Liver (tissue), 3 donors: Measurements from ENCODE around the gene POU6F2.

Source experiments
- CTCF ChIP-seq: fragments of 150-350 bp; IDR thresholded peaks from 2 replicates; pipeline ENCODE4 v1.5.1; 2017; ENCODE audit warnings: improper control_type of control experiment, low read depth, low read length; ENCODE audit not compliant: missing input control
- EGR1 ChIP-seq, 2 donors: IDR thresholded peaks; 2 replicates each; pipeline ENCODE4 v1.6.1; 2016 to 2018; ENCODE audit warnings: antibody characterized with exemption in 2 of 2, low read depth in 2 of 2
- FOXA1 ChIP-seq: IDR thresholded peaks from 2 replicates; pipeline ENCODE4 v1.6.1; 2016; ENCODE audit warnings: antibody characterized with exemption
- GABPA ChIP-seq, 2 donors: IDR thresholded peaks in 1 of 2; conservative IDR thresholded peaks in 1 of 2; 2 replicates each; pipeline ENCODE4 v1.6.1; 2016; ENCODE audit warnings: antibody characterized with exemption in 2 of 2, mild to moderate bottlenecking in 1 of 2, moderate library complexity in 1 of 2
- RAD21 ChIP-seq, 2 donors: IDR thresholded peaks; 2 replicates each; pipeline ENCODE4 v1.6.1; 2016; ENCODE audit warnings: antibody characterized with exemption in 2 of 2, mild to moderate bottlenecking in 2 of 2
- RXRA ChIP-seq, 2 donors: IDR thresholded peaks; 2 replicates each; pipeline ENCODE4 v1.6.1; 2017 to 2018; ENCODE audit warnings: antibody characterized with exemption in 2 of 2, mild to moderate bottlenecking in 1 of 2
- SP1 ChIP-seq: IDR thresholded peaks from 2 replicates; pipeline ENCODE4 v1.6.1; 2018; ENCODE audit warnings: antibody characterized with exemption, mild to moderate bottlenecking
- TAF1 ChIP-seq: conservative IDR thresholded peaks from 2 replicates; pipeline ENCODE4 v1.6.1; 2016; ENCODE audit warnings: antibody characterized with exemption, mild to moderate bottlenecking
- YY1 ChIP-seq: IDR thresholded peaks from 2 replicates; pipeline ENCODE4 v1.6.1; 2016; ENCODE audit warnings: antibody characterized with exemption, mild to moderate bottlenecking
- ZBTB33 ChIP-seq: IDR thresholded peaks from 2 replicates; pipeline ENCODE4 v1.6.1; 2016; ENCODE audit warnings: antibody characterized with exemption
- TF ChIP-seq, protein P1 (sequence below): IDR thresholded peaks from 2 replicates; pipeline ENCODE4 v1.6.1; 2016; ENCODE audit warnings: antibody characterized with exemption
- TF ChIP-seq, protein P2 (sequence below): IDR thresholded peaks from 2 replicates; pipeline ENCODE4 v1.6.1; 2016; ENCODE audit warnings: antibody characterized with exemption
- donor health status: healthy.
- donor health status: healthy.

GRCh38 chr7:39349452-39350123 is 371.9 kb downstream of the POU6F2 start:
- no peak for TF ChIP-seq EGR1 (IDR thresholded peaks at IDR 0.05; ENCODE audit: low read depth in 2 of 2)
- no peak for TF ChIP-seq CTCF
- no peak for TF ChIP-seq FOXA1
- TF ChIP-seq, protein P1, sequence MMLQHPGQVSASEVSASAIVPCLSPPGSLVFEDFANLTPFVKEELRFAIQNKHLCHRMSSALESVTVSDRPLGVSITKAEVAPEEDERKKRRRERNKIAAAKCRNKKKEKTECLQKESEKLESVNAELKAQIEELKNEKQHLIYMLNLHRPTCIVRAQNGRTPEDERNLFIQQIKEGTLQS: no peak
- no peak for TF ChIP-seq YY1
- no peak for TF ChIP-seq TAF1
- TF ChIP-seq RAD21 (IDR thresholded peaks at IDR 0.05): no peak
- TF ChIP-seq, protein P2, sequence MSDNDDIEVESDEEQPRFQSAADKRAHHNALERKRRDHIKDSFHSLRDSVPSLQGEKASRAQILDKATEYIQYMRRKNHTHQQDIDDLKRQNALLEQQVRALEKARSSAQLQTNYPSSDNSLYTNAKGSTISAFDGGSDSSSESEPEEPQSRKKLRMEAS: no peak
- TF ChIP-seq ZBTB33: no peak
- TF ChIP-seq GABPA (IDR thresholded peaks at IDR 0.05 in 1 of 2, conservative IDR thresholded peaks at IDR 0.05 in 1 of 2): no peak
- no peak for TF ChIP-seq SP1
- no peak for TF ChIP-seq RXRA (IDR thresholded peaks at IDR 0.05)
